Fibroblast of lung (primary cell): ENCODE data around the gene KSR2.

ENCODE experiments used
- EZH2 ChIP-seq: IDR thresholded peaks from 2 replicates; pipeline ENCODE4 v1.5.1; 2012; ENCODE audit warnings: low read length, control low read depth, mild to moderate bottlenecking; ENCODE audit errors: missing control alignments
- TF ChIP-seq, protein P1 (sequence below), 2 donors: IDR thresholded peaks in 1 of 2; conservative IDR thresholded peaks in 1 of 2; 1 replicate in 1 of 2; 2 replicates in 1 of 2; pipeline ENCODE4 v1.5.1; 2011 to 2012; ENCODE audit warnings: low read length in 2 of 2, control low read depth in 1 of 2, inconsistent platforms in 1 of 2, low read depth in 1 of 2, mild to moderate bottlenecking in 1 of 2

DNA sequence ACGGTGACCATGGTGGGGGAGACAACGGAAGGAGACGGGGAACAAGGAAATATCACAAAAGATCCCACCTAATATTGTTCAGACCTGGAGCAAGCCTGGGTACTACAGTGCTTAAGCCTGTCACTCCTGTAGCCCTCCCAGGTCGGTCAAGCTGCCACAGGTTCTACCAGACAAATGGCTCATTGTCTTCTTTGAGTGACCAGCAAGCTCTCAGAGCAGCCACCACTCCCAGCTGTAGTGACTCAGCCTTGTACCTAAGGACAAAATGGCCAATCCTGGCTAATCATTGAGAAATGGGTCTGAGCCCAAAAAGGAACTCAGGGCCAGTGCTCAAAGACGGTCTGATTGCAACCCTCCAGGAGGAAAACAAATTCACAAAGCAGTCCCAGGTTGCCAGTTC, 368.9 kb downstream of the KSR2 start:
- TF ChIP-seq, protein P1, sequence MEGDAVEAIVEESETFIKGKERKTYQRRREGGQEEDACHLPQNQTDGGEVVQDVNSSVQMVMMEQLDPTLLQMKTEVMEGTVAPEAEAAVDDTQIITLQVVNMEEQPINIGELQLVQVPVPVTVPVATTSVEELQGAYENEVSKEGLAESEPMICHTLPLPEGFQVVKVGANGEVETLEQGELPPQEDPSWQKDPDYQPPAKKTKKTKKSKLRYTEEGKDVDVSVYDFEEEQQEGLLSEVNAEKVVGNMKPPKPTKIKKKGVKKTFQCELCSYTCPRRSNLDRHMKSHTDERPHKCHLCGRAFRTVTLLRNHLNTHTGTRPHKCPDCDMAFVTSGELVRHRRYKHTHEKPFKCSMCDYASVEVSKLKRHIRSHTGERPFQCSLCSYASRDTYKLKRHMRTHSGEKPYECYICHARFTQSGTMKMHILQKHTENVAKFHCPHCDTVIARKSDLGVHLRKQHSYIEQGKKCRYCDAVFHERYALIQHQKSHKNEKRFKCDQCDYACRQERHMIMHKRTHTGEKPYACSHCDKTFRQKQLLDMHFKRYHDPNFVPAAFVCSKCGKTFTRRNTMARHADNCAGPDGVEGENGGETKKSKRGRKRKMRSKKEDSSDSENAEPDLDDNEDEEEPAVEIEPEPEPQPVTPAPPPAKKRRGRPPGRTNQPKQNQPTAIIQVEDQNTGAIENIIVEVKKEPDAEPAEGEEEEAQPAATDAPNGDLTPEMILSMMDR (conservative IDR thresholded peaks at IDR 0.05 in 1 of 2, IDR thresholded peaks at IDR 0.05 in 1 of 2; ENCODE audit: low read depth in 1 of 2, low read length in 2 of 2) = no peak
- no peak for TF ChIP-seq EZH2
